Activated CD4-positive, CD25-positive, alpha-beta regulatory T cell treated with anti-CD3 and anti-CD28 coated beads, Interleukin-2, amount 50 U/mL, for 24 hours (primary cell): ENCODE measurements around the gene FOXN4.
"Not testable (repeated sequence)": the region's sequence is repeated elsewhere in the genome, so short reads cannot be mapped to it uniquely, and the experiment has no call there.

Experiments
- ATAC-seq, 2 donors: fragments of 150-1000 bp; cut with Tn5 transposase; one replicate each; pipeline ENCODE4 v1.10.0; 2021; ENCODE audit warnings: mild to moderate bottlenecking in 1 of 2, moderate library complexity in 1 of 2

Gene FOXN4, protein sequence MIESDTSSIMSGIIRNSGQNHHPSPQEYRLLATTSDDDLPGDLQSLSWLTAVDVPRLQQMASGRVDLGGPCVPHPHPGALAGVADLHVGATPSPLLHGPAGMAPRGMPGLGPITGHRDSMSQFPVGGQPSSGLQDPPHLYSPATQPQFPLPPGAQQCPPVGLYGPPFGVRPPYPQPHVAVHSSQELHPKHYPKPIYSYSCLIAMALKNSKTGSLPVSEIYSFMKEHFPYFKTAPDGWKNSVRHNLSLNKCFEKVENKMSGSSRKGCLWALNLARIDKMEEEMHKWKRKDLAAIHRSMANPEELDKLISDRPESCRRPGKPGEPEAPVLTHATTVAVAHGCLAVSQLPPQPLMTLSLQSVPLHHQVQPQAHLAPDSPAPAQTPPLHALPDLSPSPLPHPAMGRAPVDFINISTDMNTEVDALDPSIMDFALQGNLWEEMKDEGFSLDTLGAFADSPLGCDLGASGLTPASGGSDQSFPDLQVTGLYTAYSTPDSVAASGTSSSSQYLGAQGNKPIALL

DNA sequence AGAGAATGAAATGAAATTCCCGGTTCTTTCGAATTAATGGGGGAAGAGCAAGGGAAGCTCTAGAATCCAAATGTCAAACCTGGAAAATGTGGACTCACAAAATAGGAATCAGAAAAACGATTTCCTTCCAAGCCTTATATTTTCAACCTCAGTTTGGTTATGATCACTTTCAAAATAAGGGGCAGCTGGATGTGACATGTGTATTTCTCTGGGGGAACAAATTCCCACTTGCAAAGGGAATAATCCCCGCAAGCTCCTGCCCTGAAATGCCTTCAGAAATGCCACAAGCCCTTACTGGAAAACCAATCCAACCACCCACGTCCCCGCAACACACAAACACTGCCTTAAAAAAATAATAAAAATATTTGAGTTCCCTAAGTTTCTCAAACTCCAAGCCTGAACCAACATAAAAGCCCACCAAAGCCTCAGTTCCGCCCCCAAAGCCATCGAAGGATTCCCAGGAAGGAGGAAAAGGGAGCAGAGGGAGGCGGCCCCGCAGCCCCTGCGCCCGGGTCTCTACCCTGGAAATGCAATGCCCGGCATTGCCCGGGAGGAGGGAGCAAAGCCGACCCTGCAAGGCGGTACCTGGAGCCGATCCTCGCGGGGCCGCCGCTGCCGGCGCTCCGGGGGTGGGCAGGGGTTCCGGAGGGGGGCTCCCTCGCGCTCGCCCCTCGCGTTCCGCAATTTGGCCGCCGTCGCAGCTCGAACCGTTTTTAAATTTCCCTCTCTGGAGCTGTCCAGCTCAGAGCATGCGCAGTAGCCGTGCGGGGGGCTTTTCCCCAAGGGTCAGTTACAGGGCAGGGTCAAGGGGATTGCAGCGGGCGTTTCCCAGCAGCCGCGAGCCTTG is at the start of gene FOXN4:
Gene FOXN4, minus strand, starts transcription at position 751 of the 847 bp plus-strand sequence. CDS start 963 bp downstream, outside the sequence.
- ATAC-seq, result no peak

- peak; percentile 53 to 86 for ATAC-seq
These were observed 49.2 kb upstream of the FOXN4 start for GRCh38 chr12:109358154-109358869.

DNA sequence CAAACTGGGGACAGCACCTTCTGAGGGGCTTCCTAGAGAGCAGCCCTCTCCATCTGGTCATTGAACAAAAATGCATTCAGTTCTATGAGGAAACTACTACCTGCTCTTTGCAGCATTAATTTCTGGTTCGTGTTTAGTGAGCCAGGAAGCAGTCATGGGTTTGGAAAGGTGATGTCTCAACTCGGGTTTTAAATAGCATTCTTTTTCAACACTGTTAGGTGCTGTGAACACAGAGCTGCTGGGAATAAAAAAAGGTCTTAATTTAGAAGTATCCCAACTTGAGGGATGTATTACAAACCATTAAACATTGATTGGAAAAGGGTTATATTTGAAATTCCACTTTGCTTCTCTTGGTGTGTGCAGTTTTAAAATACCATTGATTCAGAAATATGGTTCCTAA is 47.9 kb upstream of the FOXN4 start:
- no peak for ATAC-seq

- ATAC-seq, result no peak
These were observed 47.5 kb upstream of the FOXN4 start for GRCh38 chr12:109356577-109356976.

DNA sequence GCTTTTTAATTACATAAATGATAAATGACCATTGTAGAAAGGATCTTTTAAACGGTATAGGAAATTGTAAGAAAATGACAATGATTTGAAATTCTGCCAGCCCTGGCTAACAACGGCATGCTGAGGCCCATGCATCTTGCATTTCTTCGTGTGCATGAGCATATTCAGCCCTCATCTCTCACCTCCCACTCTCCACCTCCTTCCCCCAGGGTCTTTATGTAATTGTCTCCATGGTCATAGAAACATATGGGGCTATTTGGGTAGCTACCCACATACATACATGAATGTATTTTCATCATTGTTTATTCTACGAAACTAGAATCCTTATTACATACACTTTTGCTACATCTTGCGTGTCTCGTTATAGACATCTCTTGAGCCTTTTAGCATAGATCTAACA is 43.1 kb upstream of the FOXN4 start:
- ATAC-seq, result no peak

DNA sequence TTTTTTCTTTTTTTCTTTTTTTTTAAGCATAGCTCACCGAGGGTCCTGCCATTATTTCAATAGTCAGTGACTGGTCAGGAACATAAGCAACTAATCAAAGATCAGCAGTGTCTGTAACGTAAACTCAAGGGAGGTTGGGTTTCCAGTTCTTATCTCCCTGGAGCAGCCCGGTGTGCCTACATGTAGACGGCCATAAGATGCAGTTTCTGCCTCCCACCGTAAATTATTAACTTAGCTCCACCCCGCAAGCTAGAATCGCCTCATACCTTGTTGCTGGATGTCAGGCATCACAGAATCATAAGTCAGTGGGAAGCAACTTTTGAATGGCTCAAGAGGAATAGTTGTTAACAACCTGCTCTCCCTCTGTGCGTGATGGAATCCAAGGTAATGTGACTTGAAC is 38.5 kb upstream of the FOXN4 start, which contains the start of gene MYO1H:
Gene MYO1H, plus strand, starts transcription at position 312 of the 400 bp plus-strand sequence. Its CDS starts 61 bp downstream, at position 373.
- no peak for ATAC-seq

GRCh38 chr12:109346920-109347319 is 37.8 kb upstream of the FOXN4 start:
- no peak for ATAC-seq

DNA sequence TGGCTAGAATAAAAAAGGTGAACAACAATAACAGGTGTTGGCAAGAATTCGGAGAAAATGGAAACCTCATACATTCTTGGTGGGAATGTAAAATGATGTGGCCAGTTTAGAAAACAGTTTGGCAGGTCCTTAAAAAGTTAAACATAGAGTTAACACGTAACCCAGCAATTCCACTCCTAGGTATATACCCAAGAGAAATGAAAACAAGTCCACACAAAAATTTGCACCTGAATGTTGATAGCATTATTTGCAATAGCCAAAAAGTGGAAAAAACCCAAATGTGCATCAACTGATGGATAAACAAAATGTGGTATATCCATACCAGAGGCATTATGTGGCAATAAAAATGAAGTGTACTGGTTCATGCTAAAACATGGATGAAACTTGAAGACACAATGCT is 36.3 kb upstream of the FOXN4 start:
- ATAC-seq, result no peak

- no peak for ATAC-seq
These were observed 34.6 kb upstream of the FOXN4 start for GRCh38 chr12:109343677-109344076.

GRCh38 chr12:109336593-109336992 is 27.5 kb upstream of the FOXN4 start:
- ATAC-seq, result no peak

DNA sequence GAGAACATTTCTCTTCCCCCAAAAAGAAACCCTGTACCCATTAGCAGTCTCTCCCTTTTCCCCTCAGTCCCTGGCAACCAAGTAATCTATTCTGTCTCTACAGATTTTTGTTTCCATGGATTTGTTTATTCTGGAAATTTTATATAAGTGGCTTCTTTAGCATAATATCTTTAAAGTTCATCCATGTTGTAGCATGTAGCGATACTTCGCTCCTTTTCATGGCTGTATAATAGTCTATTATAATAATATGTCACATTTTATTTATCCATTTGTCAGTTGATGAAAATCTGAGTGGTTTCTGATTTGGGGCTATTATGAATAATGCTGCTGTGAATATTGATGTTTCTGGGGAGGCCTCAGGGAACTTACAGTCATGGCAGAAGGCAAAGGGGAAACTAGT is 25.8 kb upstream of the FOXN4 start:
- no peak for ATAC-seq

- no peak for ATAC-seq
These were observed 22.3 kb upstream of the FOXN4 start for GRCh38 chr12:109331301-109331952.

DNA sequence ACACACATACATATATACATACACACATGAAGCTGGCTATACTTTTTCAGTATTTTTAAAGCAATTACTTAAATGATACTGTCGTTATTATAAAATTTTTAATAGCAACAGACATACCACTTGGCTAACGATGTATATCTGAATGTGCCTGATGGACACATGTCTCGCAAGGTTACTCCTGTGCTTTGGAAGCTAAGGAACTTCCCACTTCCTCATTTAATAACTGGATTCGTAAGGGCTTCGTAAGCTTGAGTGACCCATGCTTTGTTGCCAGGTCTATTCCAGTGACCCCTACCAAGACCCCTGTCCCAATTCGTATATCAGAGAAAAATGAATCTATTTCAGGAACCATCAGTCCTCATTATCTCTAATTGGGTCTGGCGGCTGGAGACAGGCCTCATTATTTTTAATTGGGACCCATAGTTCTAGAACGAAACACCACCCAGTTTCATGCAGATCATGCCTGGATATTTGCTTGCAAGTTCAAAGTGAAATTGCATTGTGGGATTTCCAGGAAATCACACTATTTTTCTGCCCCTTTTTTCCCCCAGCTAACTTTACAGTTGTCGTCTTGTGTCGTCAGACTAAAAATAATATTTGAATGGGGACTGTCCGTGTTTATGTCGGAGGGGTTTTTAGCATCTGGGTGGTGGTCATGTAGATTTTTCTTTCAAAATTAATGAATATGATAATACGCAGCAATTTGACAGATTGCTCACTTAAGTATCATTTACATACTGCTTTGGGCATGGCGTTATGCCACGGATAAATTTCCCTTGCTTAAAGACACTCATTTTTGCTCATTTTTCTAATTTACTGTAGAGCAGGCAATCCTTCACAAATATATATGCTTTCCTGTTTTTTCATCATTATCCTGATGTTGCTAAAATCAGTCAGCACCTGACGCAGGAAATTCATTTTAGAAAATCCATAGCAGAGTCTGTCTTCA is 21.5 kb upstream of the FOXN4 start:
- ATAC-seq, result no peak

- ATAC-seq, result no peak
These were observed 20.6 kb upstream of the FOXN4 start for GRCh38 chr12:109329686-109330085.

- no peak for ATAC-seq
These were observed 19.9 kb upstream of the FOXN4 start for GRCh38 chr12:109329003-109329402.

DNA sequence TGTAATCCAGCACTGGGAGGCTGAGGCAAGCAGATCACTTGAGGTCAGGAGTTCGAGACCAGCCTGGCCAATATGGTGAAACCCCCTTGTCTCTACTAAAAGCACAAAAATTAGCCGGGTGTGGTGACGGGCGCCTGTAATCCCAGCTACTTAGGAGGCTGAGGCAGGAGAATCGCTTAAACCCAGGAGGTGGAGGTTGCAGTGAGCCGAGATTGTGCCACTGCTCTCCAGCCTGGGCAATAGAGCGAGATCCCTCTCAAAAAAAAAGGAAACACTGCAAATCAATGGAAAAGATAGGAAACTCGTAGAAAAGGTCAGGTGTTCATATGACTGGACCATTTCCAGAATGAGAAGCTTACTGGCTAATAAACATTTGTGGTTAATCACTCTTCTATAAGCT is 12.2 kb upstream of the FOXN4 start:
- not testable (repeated sequence) for ATAC-seq

DNA sequence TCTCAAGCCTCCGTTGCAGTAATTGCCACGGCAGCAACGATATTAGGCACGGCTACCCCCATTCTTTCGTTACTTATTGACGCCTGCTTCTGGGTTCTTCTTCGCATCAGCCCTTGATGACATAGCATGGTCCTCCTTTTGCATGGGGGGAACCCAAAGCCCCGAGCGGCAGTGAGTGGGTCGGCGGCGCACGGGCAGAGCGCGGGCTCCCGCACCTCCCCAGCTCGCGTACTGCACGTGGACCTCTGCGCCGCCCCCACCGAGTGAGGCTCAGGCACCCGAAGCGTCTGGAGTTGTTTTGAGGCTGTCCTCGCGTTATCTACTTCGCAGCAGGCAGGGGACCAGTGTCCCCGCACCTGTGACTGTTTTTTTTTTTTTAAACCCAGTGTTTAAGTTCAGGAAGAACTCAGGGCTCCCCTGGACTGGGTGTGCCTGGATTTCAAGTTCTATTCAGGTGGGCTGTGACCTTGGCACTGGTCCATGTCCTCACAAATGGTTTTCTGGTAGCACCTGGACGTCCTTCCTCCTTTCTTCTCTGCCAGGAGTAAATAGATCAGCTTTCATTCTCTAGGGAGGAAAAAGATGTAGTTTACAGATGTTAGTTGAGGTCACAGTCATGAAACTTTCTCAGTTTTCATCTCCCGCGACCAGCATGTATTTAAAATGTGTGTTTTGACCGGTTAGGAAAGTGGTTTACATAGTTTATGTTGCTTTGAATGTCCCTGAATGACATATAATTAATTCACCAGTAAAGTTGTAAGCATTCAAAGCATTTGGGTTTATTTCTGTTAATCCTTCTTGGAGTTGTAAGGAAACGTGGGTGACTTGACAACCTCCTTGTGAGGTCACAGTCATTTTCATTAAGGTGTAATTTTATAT is 1.4 kb upstream of the FOXN4 start:
- peak in 1 of 2 donors; percentile 20 for ATAC-seq

GRCh38 chr12:109309381-109310246 is 530 bp upstream of the FOXN4 start:
- ATAC-seq, result peak; percentile 36 to 64

DNA sequence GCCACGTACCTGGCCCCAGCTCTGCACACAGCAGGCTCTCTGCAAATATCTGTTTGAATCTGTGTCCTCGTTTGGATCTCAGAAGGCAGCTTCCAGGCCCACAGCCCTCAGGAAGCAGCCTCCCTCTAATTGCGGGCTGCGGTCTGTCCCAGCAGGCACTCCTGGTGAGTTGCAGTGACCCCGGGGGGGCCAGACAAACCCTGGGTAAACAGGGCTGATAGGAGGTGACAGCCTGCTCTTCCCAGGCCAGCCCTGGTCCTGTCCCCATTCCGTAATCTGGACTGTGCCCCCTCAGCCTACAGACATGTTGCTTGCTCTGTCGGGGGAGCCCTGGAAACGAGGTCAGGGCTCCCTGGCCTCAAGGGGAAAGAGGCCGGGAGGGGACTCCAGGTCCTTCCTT is 2.0 kb downstream of the FOXN4 start:
- no peak for ATAC-seq
